Adrenal gland (tissue), 5 donors: ENCODE data around the gene ATN1.

Experiments used
- CTCF ChIP-seq, 6 experiments: fragments of 450-650 bp in 4 of 6; fragments of 200-600 bp in 2 of 6; sonication (generic) in 1 of 6; IDR thresholded peaks; 1 replicate in 5 of 6; 2 replicates in 1 of 6; pipeline versions ENCODE4 v1.5.1 to v1.8.0; 2016 to 2021; ENCODE audit warnings: antibody characterized with exemption in 6 of 6, mild to moderate bottlenecking in 2 of 6, moderate library complexity in 1 of 6
- POLR2A ChIP-seq, 2 donors: fragments of 450-650 bp; IDR thresholded peaks; one replicate each; pipeline ENCODE4 v1.6.1; 2017; ENCODE audit warnings: antibody characterized with exemption in 2 of 2, mild to moderate bottlenecking in 2 of 2, moderate library complexity in 1 of 2
- donor health status: DM: no; HTN: no; CAD: no.

GRCh38 chr12:6890789-6891645 lies 36.7 kb upstream of the ATN1 start:
- TF ChIP-seq CTCF (IDR thresholded peaks at IDR 0.05) (peak; percentile 58 to 93 (median 82)), POLR2A (IDR thresholded peaks at IDR 0.05) (peak; percentile 20 to 82)
